Gastrocnemius medialis (tissue), 4 donors: ENCODE results near the gene TBK1. TPM values are rescaled to one million over a fixed set of nuclear protein-coding genes. Genes with fewer than 3 reads are reported as not detected.
"Not testable (repeated sequence)": the region's sequence is repeated elsewhere in the genome, so short reads cannot be mapped to it uniquely, and the experiment has no call there.

Experiments
- ATAC-seq, 2 donors: fragments of 150-250 bp; one replicate each; pipeline ENCODE4 v1.9.1; 2016
- DNase-seq, 2 donors: peaks; one replicate each; pipeline ENCODE4 v3.0.0-alpha.2; 2019
- H3K27ac ChIP-seq, 4 donors: fragments of 200-600 bp; sonication (generic); 1 replicate in 1 of 4; 2 replicates in 3 of 4; pipeline ENCODE4 v1.5.1; 2016 to 2018; ENCODE audit warnings: mild to moderate bottlenecking in 2 of 4, moderate library complexity in 1 of 4
- H3K27me3 ChIP-seq, 3 donors: fragments of 200-600 bp; sonication (generic) in 2 of 3; 1 replicate in 1 of 3; 2 replicates in 2 of 3; pipeline versions ENCODE4 v1.5.1 to v1.6.0; 2016 to 2019; ENCODE audit warnings: mild to moderate bottlenecking in 1 of 3, moderate library complexity in 1 of 3
- H3K36me3 ChIP-seq, 2 donors: fragments of 200-600 bp; sonication (generic) in 1 of 2; one replicate each; pipeline ENCODE4 v1.5.1; 2017 to 2018
- H3K4me1 ChIP-seq, 2 donors: fragments of 200-600 bp; sonication (generic) in 1 of 2; one replicate each; pipeline ENCODE4 v1.5.1; 2016 to 2017; ENCODE audit warnings: mild to moderate bottlenecking in 2 of 2
- H3K4me3 ChIP-seq, 4 donors: fragments of 200-600 bp; sonication (generic) in 3 of 4; 1 replicate in 1 of 4; 2 replicates in 3 of 4; pipeline ENCODE4 v1.5.1; 2016 to 2019; ENCODE audit warnings: mild to moderate bottlenecking in 2 of 4
- H3K9me3 ChIP-seq, 3 donors: fragments of 200-600 bp; sonication (generic) in 2 of 3; 1 replicate in 1 of 3; 2 replicates in 2 of 3; pipeline ENCODE4 v1.5.1; 2016 to 2019
- POLR2A ChIP-seq, 2 donors: fragments of 450-650 bp; IDR thresholded peaks; one replicate each; pipeline ENCODE4 v1.6.1; 2017; ENCODE audit warnings: antibody characterized with exemption in 2 of 2, mild to moderate bottlenecking in 2 of 2, moderate library complexity in 2 of 2
- in situ Hi-C, 4 donors: fragments of 200-750 bp; cut with MboI; loops; one replicate each; pipeline versions ENCODE4 v1.15.0 to v1.8.0; 2017; ENCODE audit warnings: low sequenced_read_pairs in 4 of 4
- intact Hi-C: fragments of 100-400 bp; cut with DNase I; formaldehyde crosslinking; loops from one replicate; pipeline ENCODE4 v1.15.1; 2023; ENCODE audit warnings: low total_unique reads
- total RNA-seq, 4 donors: library from RNA; depleted of rRNA; stranded (reverse); fragments of >200 nt; gene quantifications; one replicate each; pipeline versions ENCODE4 v1.1.0 to v1.2.3, GENCODE V29; 2016
- TF ChIP-seq, protein P1 (sequence below), 5 experiments: fragments of 450-650 bp in 3 of 5; fragments of 200-600 bp in 2 of 5; sonication (generic) in 2 of 5; IDR thresholded peaks in 4 of 5; conservative IDR thresholded peaks in 1 of 5; 1 replicate in 4 of 5; 2 replicates in 1 of 5; pipeline ENCODE4 v1.5.1; 2016 to 2019; ENCODE audit warnings: antibody characterized with exemption in 5 of 5, mild to moderate bottlenecking in 3 of 5, moderate library complexity in 3 of 5

Gene TBK1
- total RNA-seq, 4 donors from 2014 or later, result 20.1 to 40.8 (median 27.6) TPM

DNA sequence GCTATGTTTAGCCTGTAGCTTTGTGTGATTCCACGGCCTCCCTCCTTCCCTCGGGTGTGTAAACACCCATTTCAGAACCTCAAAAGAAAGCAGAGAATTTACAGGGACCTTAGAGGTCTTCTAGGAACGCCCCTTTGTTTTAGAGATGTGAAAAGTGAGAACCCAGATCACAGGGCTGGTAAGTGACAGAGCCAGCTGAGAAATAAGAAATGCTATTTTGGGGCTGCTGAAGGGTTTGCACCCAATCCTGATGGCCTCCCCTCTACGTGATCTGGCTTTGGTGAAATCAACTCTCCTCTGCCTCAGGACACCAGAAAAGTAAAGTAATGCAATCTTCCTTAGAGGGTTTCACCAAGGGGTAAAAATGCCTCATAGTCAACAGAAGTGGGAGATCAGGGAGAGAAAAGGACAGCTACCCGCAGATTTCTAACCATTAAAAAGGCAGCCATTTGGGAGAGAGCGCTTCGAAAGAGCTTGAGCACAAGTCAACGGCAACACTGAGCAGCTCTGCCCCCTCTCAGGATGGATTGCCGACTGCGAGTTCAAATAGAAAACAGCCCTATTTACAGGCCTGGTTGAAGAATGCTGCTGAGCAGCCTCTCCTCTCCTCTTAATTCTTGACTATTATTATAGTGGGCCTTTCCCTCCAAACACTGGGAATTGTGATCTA lies 79.9 kb downstream of the TBK1 start:
- H3K36me3 ChIP-seq, result no peaks in the 10 kb centered on the region
- ATAC-seq, result no peak
- TF ChIP-seq, protein P1, sequence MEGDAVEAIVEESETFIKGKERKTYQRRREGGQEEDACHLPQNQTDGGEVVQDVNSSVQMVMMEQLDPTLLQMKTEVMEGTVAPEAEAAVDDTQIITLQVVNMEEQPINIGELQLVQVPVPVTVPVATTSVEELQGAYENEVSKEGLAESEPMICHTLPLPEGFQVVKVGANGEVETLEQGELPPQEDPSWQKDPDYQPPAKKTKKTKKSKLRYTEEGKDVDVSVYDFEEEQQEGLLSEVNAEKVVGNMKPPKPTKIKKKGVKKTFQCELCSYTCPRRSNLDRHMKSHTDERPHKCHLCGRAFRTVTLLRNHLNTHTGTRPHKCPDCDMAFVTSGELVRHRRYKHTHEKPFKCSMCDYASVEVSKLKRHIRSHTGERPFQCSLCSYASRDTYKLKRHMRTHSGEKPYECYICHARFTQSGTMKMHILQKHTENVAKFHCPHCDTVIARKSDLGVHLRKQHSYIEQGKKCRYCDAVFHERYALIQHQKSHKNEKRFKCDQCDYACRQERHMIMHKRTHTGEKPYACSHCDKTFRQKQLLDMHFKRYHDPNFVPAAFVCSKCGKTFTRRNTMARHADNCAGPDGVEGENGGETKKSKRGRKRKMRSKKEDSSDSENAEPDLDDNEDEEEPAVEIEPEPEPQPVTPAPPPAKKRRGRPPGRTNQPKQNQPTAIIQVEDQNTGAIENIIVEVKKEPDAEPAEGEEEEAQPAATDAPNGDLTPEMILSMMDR (IDR thresholded peaks at IDR 0.05 in 4 of 5, conservative IDR thresholded peaks at IDR 0.05 in 1 of 5), result no peak
- no peak for TF ChIP-seq POLR2A (IDR thresholded peaks at IDR 0.05)
- no peaks in the 10 kb centered on the region for H3K4me1 ChIP-seq
- no peaks in the 10 kb centered on the region for H3K9me3 ChIP-seq
- H3K27me3 ChIP-seq, result no peaks in the 10 kb centered on the region
- no peak for DNase-seq
- intact Hi-C loops, result no loop called here
- in situ Hi-C loops, result no loop called here
- no peak overlapping the region for H3K27ac ChIP-seq
- H3K4me3 ChIP-seq, result no peak overlapping the region

DNA sequence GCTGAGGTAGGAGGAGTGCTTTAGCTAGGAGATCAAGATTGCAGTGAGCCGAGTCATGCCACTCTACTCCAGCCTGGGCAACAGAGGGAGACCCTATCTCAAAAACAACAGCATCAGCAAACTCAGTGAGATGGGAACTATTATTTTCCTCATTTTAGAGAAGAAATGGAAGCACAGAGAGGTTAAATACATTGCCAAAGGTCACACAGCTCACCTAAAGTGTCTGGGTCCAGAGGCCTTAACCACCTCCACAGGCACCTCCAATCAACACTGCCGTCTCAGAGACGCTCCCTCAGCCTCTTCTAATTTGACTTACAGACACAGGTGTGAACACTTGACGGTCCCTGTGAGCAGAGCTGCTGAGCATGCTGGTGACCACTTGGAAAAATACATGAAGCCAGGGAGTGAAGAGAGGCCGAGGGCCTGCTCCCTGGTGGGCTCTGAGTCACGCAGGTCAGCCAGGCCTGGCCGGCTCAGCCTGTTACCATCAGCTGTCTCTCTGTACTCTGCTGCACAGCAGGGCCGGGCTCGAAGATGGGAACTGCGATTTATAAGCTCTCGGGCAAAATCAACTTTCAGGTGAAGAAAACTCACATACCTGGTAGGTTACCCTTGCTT lies 80.9 kb downstream of the TBK1 start:
- Histone ChIP-seq H3K27ac (no peak overlapping the region), H3K4me1 (no peaks in the 10 kb centered on the region), H3K9me3 (no peaks in the 10 kb centered on the region), H3K4me3 (no peak overlapping the region), H3K27me3 (no peaks in the 10 kb centered on the region), H3K36me3 (no peaks in the 10 kb centered on the region)
- no peak for ATAC-seq
- in situ Hi-C loops (no loop called here), intact Hi-C loops (no loop called here)
- DNase-seq, result no peak
- TF ChIP-seq POLR2A (IDR thresholded peaks at IDR 0.05), result no peak
- TF ChIP-seq, protein P1 (IDR thresholded peaks at IDR 0.05 in 4 of 5, conservative IDR thresholded peaks at IDR 0.05 in 1 of 5), result no peak

DNA sequence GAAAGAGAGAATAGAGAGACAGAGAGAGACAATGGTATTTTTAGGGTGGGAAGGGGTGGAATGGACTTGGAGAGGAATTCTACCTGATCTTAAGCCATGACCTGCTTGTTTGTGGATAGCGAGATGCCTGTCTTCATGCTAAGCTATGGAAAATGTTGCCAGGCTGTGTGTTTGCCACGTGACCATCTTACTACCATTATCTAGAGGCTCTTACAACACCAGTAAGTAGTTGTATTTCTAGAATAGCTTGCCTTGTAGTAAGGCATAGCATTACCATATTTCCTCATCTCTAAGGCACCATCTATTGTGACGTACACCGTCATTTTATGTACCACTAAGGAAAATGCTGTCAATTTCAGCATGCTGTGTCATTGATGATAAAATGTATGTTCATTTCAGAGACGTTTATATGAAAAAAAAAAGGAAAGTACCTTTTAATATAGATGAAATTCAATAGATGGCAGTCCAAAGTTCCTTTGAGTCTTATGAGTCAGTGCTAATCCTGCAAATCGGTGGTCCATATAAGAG lies 82.8 kb downstream of the TBK1 start:
- H3K4me1 ChIP-seq, result no peaks in the 10 kb centered on the region
- TF ChIP-seq POLR2A (IDR thresholded peaks at IDR 0.05), result no peak
- TF ChIP-seq, protein P1 (IDR thresholded peaks at IDR 0.05 in 4 of 5, conservative IDR thresholded peaks at IDR 0.05 in 1 of 5), result no peak
- in situ Hi-C loops (no loop called here), intact Hi-C loops (no loop called here)
- ATAC-seq (no peak), DNase-seq (no peak)
- no peak overlapping the region for H3K27ac ChIP-seq
- no peaks in the 10 kb centered on the region for H3K27me3 ChIP-seq
- no peak overlapping the region for H3K4me3 ChIP-seq
- no peaks in the 10 kb centered on the region for H3K36me3 ChIP-seq
- H3K9me3 ChIP-seq, result no peaks in the 10 kb centered on the region

DNA sequence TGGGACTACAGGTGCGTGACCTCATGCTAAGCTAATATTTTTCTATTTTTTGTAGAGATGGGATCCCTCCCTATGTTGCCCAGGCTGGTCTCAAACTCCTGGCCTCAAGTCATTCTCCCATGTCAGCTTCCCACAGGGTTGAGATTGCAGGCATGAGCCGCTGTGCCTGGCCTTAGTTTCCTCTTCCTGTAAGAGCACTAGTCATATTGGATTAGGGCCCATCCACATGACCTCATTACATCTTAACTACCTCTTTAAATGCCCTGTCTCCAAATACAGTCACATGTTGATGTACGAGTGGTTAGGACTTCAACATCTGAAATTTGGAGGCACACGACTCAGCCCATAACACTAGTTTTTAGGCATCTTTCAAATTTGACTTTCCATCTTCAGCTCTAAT lies 86.2 kb downstream of the TBK1 start:
- Histone ChIP-seq H3K36me3 (no peaks in the 10 kb centered on the region), H3K27ac (no peak overlapping the region), H3K4me3 (no peak overlapping the region), H3K4me1 (no peaks in the 10 kb centered on the region), H3K9me3 (no peaks in the 10 kb centered on the region), H3K27me3 (peaks cover 0 to 2% (median 0%) of the 10 kb centered on the region in 3 donors)
- intact Hi-C loops (no loop called here), in situ Hi-C loops (no loop called here)
- TF ChIP-seq, protein P1 (IDR thresholded peaks at IDR 0.05 in 4 of 5, conservative IDR thresholded peaks at IDR 0.05 in 1 of 5), result no peak
- no peak for TF ChIP-seq POLR2A (IDR thresholded peaks at IDR 0.05)
- no peak for DNase-seq
- no peak for ATAC-seq

DNA sequence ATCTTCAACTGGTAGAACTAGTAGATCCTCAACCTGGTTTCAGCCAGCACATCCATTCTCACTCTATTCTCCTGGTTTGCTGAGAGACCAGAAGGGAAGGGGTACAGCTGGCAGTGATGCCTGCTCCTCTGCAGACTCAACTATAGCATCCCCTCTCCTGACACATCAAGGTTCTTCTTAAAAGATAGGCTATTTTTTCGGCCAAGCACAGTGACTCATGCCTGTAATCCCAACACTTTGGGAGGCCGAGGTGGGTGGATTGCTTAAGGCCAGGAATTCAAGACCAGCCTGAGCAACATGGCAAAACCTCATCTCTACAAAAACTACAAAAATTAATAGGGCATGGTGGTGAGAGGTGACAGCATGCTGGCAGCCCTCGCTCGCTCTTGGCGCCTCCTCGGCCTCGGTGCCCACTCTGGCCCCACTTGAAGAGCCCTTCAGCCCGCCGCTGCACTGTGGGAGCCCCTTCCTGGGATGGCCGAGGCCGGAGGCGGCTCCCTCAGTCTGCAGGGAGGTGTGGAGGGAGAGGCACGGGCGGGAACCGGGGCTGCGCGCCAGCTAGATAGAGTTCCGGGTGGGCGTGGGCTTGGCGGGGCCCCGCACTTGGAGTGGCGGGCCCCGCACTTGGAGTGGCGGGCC lies 90.6 kb downstream of the TBK1 start:
- DNase-seq, H3K4me1 ChIP-seq, ATAC-seq, H3K27me3 ChIP-seq, H3K27ac ChIP-seq, H3K4me3 ChIP-seq, intact Hi-C loops, H3K36me3 ChIP-seq, H3K9me3 ChIP-seq: not testable (repeated sequence)
- in situ Hi-C loops, result loop anchor here in 1 of 4 donors (10.0 kb wide), 1 partner anchor 162 kb away; no protein-coding TSS in a partner anchor
